ENCODE results near the gene FYB1. TPM values are rescaled to one million over a fixed set of nuclear protein-coding genes. Genes with fewer than 3 reads are reported as not detected.

FYB1 gene
- total RNA-seq, 1 donor from 2014 or later = 74.1 TPM

- Histone ChIP-seq H3K27me3 (no peaks in the 10 kb centered on the region), H3K4me3 (no peak overlapping the region), H3K4me1 (no peaks in the 10 kb centered on the region), H3K27ac (no peak overlapping the region), H3K36me3 (no peaks in the 10 kb centered on the region), H3K9me3 (no peaks in the 10 kb centered on the region)
- no peak for TF ChIP-seq CTCF (IDR thresholded peaks at IDR 0.05)
- intact Hi-C loops (cut with DNase I) = no loop called here
- DNase-seq (ENCODE audit: low spot score in 2 of 2) = no peak
Measured at GRCh38 chr5:39198127-39198526, 21.2 kb downstream of the FYB1 start.

GRCh38 chr5:39197556-39197955 lies 21.8 kb downstream of the FYB1 start:
- H3K36me3 ChIP-seq = no peaks in the 10 kb centered on the region
- H3K4me3 ChIP-seq = no peak overlapping the region
- no peaks in the 10 kb centered on the region for H3K9me3 ChIP-seq
- intact Hi-C loops (cut with DNase I) = no loop called here
- no peaks in the 10 kb centered on the region for H3K27me3 ChIP-seq
- H3K27ac ChIP-seq = no peak overlapping the region
- DNase-seq (ENCODE audit: low spot score in 2 of 2) = no peak
- H3K4me1 ChIP-seq = no peaks in the 10 kb centered on the region
- no peak for TF ChIP-seq CTCF (IDR thresholded peaks at IDR 0.05)

DNA sequence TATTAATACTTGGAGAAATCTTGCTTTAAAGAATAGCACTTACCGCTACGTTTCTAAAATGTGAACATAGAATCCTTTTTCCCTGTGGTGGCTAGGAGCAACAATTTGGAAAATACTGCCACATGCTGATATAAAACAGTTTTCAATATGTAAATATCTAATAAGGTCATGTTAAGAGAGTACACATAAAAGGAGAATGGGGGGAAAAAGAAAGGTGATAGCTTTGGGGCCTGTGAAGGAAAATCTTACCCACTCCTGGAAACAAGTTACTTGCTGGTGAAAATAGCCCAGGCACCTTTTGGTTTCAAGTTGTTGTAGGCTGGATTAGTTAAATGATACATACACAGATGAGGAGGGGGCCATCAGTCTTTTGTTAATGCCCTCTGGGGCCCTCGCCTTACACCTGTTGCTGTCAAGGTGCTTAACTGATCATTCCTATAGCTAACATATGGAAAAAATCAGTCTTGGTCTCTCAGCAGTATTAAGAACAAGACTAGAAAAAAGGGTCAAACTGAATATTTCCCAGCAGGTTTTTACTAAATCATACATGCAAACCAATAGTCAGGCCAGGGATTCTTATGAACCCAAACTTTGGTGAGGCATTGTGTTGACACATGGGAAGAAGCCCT lies 24.1 kb downstream of the FYB1 start:
- no peaks in the 10 kb centered on the region for H3K27me3 ChIP-seq
- TF ChIP-seq CTCF (IDR thresholded peaks at IDR 0.05) = no peak
- H3K9me3 ChIP-seq = no peaks in the 10 kb centered on the region
- no peaks in the 10 kb centered on the region for H3K36me3 ChIP-seq
- intact Hi-C loops (cut with DNase I) = no loop called here
- H3K4me3 ChIP-seq = no peak overlapping the region
- DNase-seq (ENCODE audit: low spot score in 2 of 2) = no peak
- no peaks in the 10 kb centered on the region for H3K4me1 ChIP-seq
- no peak overlapping the region for H3K27ac ChIP-seq

DNA sequence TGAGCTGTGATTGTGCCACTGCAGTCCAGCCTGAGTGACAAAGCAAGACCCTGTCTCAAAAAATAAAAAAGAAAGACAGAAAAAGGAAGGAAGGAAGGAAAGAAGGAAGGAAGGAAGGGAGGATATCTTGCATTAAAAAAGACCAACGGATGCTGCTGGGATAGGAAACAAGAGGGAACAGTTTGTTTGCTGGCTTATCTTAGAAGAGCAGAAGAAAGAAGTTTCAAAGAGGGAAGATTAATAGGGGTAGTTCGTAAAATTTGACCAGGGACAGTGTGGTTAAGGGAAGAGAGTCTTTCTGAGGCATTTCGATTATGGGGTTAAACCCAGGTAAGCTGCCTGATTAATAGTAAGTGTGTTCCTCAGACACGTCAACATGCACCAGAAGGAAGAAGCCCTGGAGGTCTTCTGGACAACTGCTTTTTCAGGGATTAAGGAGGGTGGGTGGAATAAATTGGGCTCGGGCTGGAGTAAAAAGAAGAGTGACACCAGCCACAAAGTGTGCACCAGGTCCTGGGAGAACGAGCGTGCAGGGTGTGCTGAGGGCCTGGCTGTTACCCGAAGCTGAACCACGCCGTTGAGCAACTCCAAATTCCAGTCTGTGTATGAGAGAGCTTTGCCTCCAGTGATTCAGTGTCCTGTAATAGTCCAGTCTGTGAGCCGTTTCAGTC lies 24.8 kb downstream of the FYB1 start:
- Histone ChIP-seq H3K36me3 (no peaks in the 10 kb centered on the region), H3K27me3 (no peaks in the 10 kb centered on the region), H3K4me1 (no peaks in the 10 kb centered on the region), H3K27ac (no peak overlapping the region), H3K4me3 (no peak overlapping the region), H3K9me3 (no peaks in the 10 kb centered on the region)
- no peak for TF ChIP-seq CTCF (IDR thresholded peaks at IDR 0.05)
- no peak for DNase-seq (ENCODE audit: low spot score in 2 of 2)
- intact Hi-C loops (cut with DNase I) = no loop called here

DNA sequence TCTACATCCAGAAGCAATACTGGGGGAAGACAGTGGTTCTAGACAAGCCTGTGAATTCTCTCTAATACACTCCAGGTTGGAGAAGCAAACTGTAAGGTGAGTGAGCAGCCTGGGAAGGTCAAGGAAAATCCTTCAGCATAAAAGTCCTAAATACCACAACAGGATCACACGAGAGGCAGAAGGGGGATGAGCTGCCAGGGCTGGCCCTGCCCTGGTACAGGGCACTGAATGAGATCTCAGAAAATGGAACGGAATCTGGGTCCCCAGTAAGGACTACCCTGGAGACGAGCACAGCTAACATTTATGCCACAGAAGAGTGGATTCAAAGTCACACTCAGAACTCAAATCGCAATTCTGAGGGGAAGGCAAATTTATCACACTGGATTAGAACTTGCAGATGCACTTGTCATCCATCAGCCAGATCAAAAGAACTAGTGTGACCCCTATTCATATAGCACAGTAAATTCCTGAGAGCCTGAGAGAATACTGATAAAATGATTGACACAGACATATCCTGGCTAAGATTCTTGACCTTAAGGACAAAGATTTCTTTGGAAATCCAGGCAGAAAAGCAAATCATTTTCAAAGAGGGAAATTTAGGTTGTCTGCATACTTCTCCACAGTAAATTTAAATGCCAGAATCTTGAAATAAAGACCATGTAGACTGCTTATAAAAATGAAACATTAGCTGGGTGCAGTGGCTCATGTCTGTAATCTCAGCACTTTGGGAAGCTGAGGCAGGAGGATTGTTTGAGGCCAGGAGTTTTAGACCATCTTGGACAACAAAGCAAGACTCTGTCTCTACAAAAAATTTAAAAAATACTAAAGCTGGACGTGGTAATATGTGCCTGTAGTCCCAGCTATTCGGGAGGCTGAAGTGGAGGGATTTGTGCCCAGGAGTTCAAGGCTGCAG lies 25.6 kb downstream of the FYB1 start:
- intact Hi-C loops (cut with DNase I) = no loop called here
- DNase-seq (ENCODE audit: low spot score in 2 of 2) = no peak

More for the DNA sequence above, 25.6 kb downstream of the FYB1 start:
- no peaks in the 10 kb centered on the region for H3K36me3 ChIP-seq
- no peaks in the 10 kb centered on the region for H3K27me3 ChIP-seq
- no peak overlapping the region for H3K27ac ChIP-seq
- no peak for TF ChIP-seq CTCF (IDR thresholded peaks at IDR 0.05)
- H3K4me1 ChIP-seq = no peaks in the 10 kb centered on the region
- H3K4me3 ChIP-seq = no peak overlapping the region
- H3K9me3 ChIP-seq = no peaks in the 10 kb centered on the region
